GM18868 (cell line): ENCODE results near the gene MMP26.
A peak's percentile ranks its signal among the peaks of the same experiment; 100 is the strongest.

Source experiments
- ATAC-seq: cut with Tn5 transposase; IDR thresholded peaks from one replicate; pipeline ENCODE4 v1.9.1; 2021; ENCODE audit warnings: mild to moderate bottlenecking, moderate library complexity; ENCODE audit not compliant: unreplicated experiment

MMP26 gene

GRCh38 chr11:4704054-4704789, at the start of gene MMP26:
TSS of gene MMP26 (plus strand) at chr11:4704784.
- ATAC-seq = peak; percentile 42

GRCh38 chr11:4658629-4659445, 45.7 kb upstream of the MMP26 start:
- ATAC-seq = no peak

- ATAC-seq = no peak
Observed at GRCh38 chr11:4662876-4663275, 41.7 kb upstream of the MMP26 start.

GRCh38 chr11:4664183-4664582, 40.4 kb upstream of the MMP26 start:
- ATAC-seq = no peak

- no peak for ATAC-seq
Observed at GRCh38 chr11:4664786-4665185, 39.8 kb upstream of the MMP26 start.

GRCh38 chr11:4665424-4665823, 39.2 kb upstream of the MMP26 start:
- no peak for ATAC-seq

- no peak for ATAC-seq
Observed at GRCh38 chr11:4671741-4672140, 32.8 kb upstream of the MMP26 start.

GRCh38 chr11:4672470-4672869, 32.1 kb upstream of the MMP26 start:
- ATAC-seq = no peak

GRCh38 chr11:4673781-4674180, 30.8 kb upstream of the MMP26 start:
- no peak for ATAC-seq

GRCh38 chr11:4677948-4678347, 26.6 kb upstream of the MMP26 start:
- ATAC-seq = peak; percentile 60

GRCh38 chr11:4680341-4680740, 24.2 kb upstream of the MMP26 start:
- no peak for ATAC-seq

GRCh38 chr11:4682623-4683419, 21.8 kb upstream of the MMP26 start:
- ATAC-seq = no peak

GRCh38 chr11:4684631-4685285, 19.8 kb upstream of the MMP26 start:
- ATAC-seq = no peak

GRCh38 chr11:4695442-4695841, 9.1 kb upstream of the MMP26 start:
- ATAC-seq = no peak

- ATAC-seq = no peak
Observed at GRCh38 chr11:4697585-4697984, 7.0 kb upstream of the MMP26 start, which contains the start of gene OR51E2. TSS of gene OR51E2 (minus strand) at chr11:4697853. CDS start at chr11:4682711, 15,142 bp downstream.

- ATAC-seq = peak; percentile 92
Observed at GRCh38 chr11:4699697-4700435, 4.7 kb upstream of the MMP26 start.

GRCh38 chr11:4700436-4700820, 4.2 kb upstream of the MMP26 start:
- no peak for ATAC-seq

GRCh38 chr11:4704790-4705334, 278 bp downstream of the MMP26 start:
- ATAC-seq = no peak

GRCh38 chr11:4713241-4713640, 8.7 kb downstream of the MMP26 start:
- ATAC-seq = no peak

GRCh38 chr11:4714300-4714699, 9.7 kb downstream of the MMP26 start:
- no peak for ATAC-seq
